IMR-90 (cell line): Measurements from ENCODE around the gene KCNIP1. TPM values are rescaled to one million over a fixed set of nuclear protein-coding genes. Genes with fewer than 3 reads are reported as not detected.

Source experiments
- ATAC-seq: fragments of 200-7000 bp; cut with Tn5 transposase; 2 replicates; pipeline ENCODE4 v1.9.1; 2020; ENCODE audit warnings: low read depth, mild to moderate bottlenecking, moderate library complexity
- BruUV-seq: library from RNA; stranded (reverse); fragments of 400-500 nt; replicated peaks from 2 replicates; lab custom pipeline; 2021; lab: Mats Ljungman, UMichigan
- CTCF ChIA-PET: fragments of 300-600 bp; formaldehyde crosslinking; extraction: SDS; loops from one replicate; lab custom pipeline; 2021; ENCODE audit warnings: antibody characterized with exemption; lab: Yijun Ruan, JAX
- POLR2A ChIA-PET: fragments of 300-600 bp; sonication (Branson Sonifier 250); formaldehyde crosslinking; loops from one replicate; lab custom pipeline; 2022; ENCODE audit warnings: antibody characterized with exemption; ENCODE audit not compliant: unreplicated experiment; lab: Charles Lee
- DNase-seq: peaks from one replicate; pipeline ENCODE4 v3.0.0; 2013
- H2AFZ ChIP-seq: replicated peaks from 2 replicates; pipeline ENCODE3; 2013; ENCODE audit warnings: low read length, mild to moderate bottlenecking; ENCODE audit not compliant: poor library complexity
- H2AK5ac ChIP-seq: 2 replicates; pipeline ENCODE4 v1.6.1; 2013; ENCODE audit warnings: low read depth, low read length, inconsistent platforms
- H2AK9ac ChIP-seq: replicated peaks from 2 replicates; pipeline ENCODE3; 2013; ENCODE audit warnings: mild to moderate bottlenecking, low read depth, low read length, moderate library complexity; ENCODE audit not compliant: poor library complexity
- H2BK120ac ChIP-seq: 2 replicates; pipeline ENCODE4 v1.6.1; 2013; ENCODE audit warnings: low read depth, low read length, inconsistent platforms
- H2BK15ac ChIP-seq: 3 replicates; pipeline ENCODE4 v1.6.1; 2013; ENCODE audit warnings: low read depth, low read length, inconsistent platforms
- H2BK20ac ChIP-seq: 2 replicates; pipeline ENCODE4 v1.6.1; 2013; ENCODE audit warnings: low read depth, mild to moderate bottlenecking, inconsistent platforms, low read length, moderate library complexity
- H2BK5ac ChIP-seq: 2 replicates; pipeline ENCODE4 v1.6.1; 2013; ENCODE audit warnings: mild to moderate bottlenecking, low read depth, low read length, inconsistent platforms; ENCODE audit not compliant: poor library complexity, severe bottlenecking
- H3K14ac ChIP-seq: replicated peaks from 2 replicates; pipeline ENCODE4 v1.6.1; 2013; ENCODE audit warnings: low read depth, low read length, inconsistent platforms
- H3K18ac ChIP-seq: 2 replicates; pipeline ENCODE4 v1.6.1; 2013; ENCODE audit warnings: low read depth, low read length, control low read depth
- H3K23ac ChIP-seq: 2 replicates; pipeline ENCODE4 v1.6.1; 2013; ENCODE audit warnings: low read depth, low read length, inconsistent platforms
- H3K27ac ChIP-seq: 2 replicates; pipeline ENCODE4 v1.5.1; 2013; ENCODE audit warnings: mild to moderate bottlenecking, control low read depth, low read length; ENCODE audit not compliant: insufficient read depth
- H3K27me3 ChIP-seq: 2 replicates; pipeline ENCODE4 v1.6.1; 2013; ENCODE audit warnings: low read length; ENCODE audit not compliant: control insufficient read depth, insufficient read depth
- H3K36me3 ChIP-seq: 2 replicates; pipeline ENCODE4 v1.6.1; 2013; ENCODE audit warnings: low read length, mixed read lengths; ENCODE audit not compliant: control insufficient read depth, insufficient read depth
- H3K4ac ChIP-seq: 2 replicates; pipeline ENCODE4 v1.6.1; 2013; ENCODE audit warnings: low read depth, low read length, inconsistent platforms
- H3K4me1 ChIP-seq: 2 replicates; pipeline ENCODE4 v1.6.1; 2013; ENCODE audit warnings: low read length, mixed read lengths; ENCODE audit not compliant: control insufficient read depth, insufficient read depth
- H3K4me2 ChIP-seq: 2 replicates; pipeline ENCODE4 v1.6.1; 2013; ENCODE audit warnings: low read depth, mild to moderate bottlenecking, control low read depth, low read length, moderate library complexity
- H3K4me3 ChIP-seq: 2 replicates; pipeline ENCODE4 v1.5.1; 2013; ENCODE audit warnings: low read depth, mild to moderate bottlenecking, control low read depth, low read length, moderate library complexity; ENCODE audit not compliant: insufficient read depth
- H3K56ac ChIP-seq: 2 replicates; pipeline ENCODE4 v1.6.1; 2013; ENCODE audit warnings: low read length, inconsistent platforms; ENCODE audit not compliant: insufficient read depth; ENCODE audit errors: extremely low read depth
- H3K79me1 ChIP-seq, 2 experiments: 2 replicates each; pipeline ENCODE4 v1.6.1; 2013; ENCODE audit warnings: low read length in 2 of 2, inconsistent platforms in 1 of 2, low read depth in 1 of 2
- H3K9ac ChIP-seq: 2 replicates; pipeline ENCODE4 v1.6.1; 2013; ENCODE audit warnings: low read depth, low read length, control low read depth
- H3K9me1 ChIP-seq: 2 replicates; pipeline ENCODE4 v1.6.1; 2013; ENCODE audit warnings: low read length, inconsistent platforms; ENCODE audit not compliant: insufficient read depth
- H3K9me3 ChIP-seq: 2 replicates; pipeline ENCODE4 v1.6.1; 2013; ENCODE audit warnings: low read length; ENCODE audit not compliant: control insufficient read depth, insufficient read depth
- H4K20me1 ChIP-seq: 2 replicates; pipeline ENCODE4 v1.6.1; 2013; ENCODE audit warnings: low read length, inconsistent platforms; ENCODE audit not compliant: insufficient read depth
- H4K5ac ChIP-seq: 2 replicates; pipeline ENCODE4 v1.6.1; 2013; ENCODE audit warnings: mild to moderate bottlenecking, low read depth, low read length, control low read depth
- H4K8ac ChIP-seq, 2 experiments: 2 replicates each; pipeline ENCODE4 v1.6.1; 2013; ENCODE audit warnings: low read depth in 2 of 2, low read length in 2 of 2, control low read depth in 1 of 2, inconsistent platforms in 1 of 2
- H4K91ac ChIP-seq: 2 replicates; pipeline ENCODE4 v1.6.1; 2013; ENCODE audit warnings: low read depth, low read length, inconsistent platforms; ENCODE audit not compliant: insufficient read depth
- CHD1 ChIP-seq: IDR thresholded peaks from 2 replicates; pipeline ENCODE4 v1.6.1; 2012; ENCODE audit warnings: low read depth, low read length, improper control_type of control experiment
- MAZ ChIP-seq: IDR thresholded peaks from 2 replicates; pipeline ENCODE4 v1.6.1; 2012; ENCODE audit warnings: low read depth, mild to moderate bottlenecking, low read length, improper control_type of control experiment, moderate library complexity, borderline replicate concordance
- RFX5 ChIP-seq: IDR thresholded peaks from 2 replicates; pipeline ENCODE4 v1.8.0; 2012; ENCODE audit warnings: low read depth, mild to moderate bottlenecking, low read length, moderate library complexity
- SMC3 ChIP-seq: fragments of 150-350 bp; IDR thresholded peaks from 2 replicates; pipeline ENCODE4 v1.6.1; 2016; ENCODE audit warnings: low read depth, mild to moderate bottlenecking, antibody characterized with exemption, low read length, moderate library complexity
- WGBS, 2 experiments: methylation state at CpG; one replicate each; pipeline versions ENCODE4 v1.1.5 to v1.1.7; 2013; ENCODE audit warnings: missing lambda C conversion rate in 2 of 2; ENCODE audit not compliant: insufficient read length in 1 of 2; ENCODE audit errors: extremely low coverage in 2 of 2; 5-methylcytosine and 5-hydroxymethylcytosine counted together
- dilution Hi-C: fragments of 300-500 bp; cut with HindIII; formaldehyde crosslinking; loops from one replicate; pipeline ENCODE4 v1.14.3; 2018; ENCODE audit warnings: low sequenced_read_pairs; ENCODE audit not compliant: unreplicated experiment
- in situ Hi-C: fragments of 300-500 bp; cut with MboI; formaldehyde crosslinking; loops from 3 replicates; pipeline ENCODE4 v1.14.3; 2019; ENCODE audit warnings: low sequenced_read_pairs, inconsistent platforms, mixed read lengths
- intact Hi-C: fragments of 100-400 bp; cut with micrococcal nuclease; formaldehyde crosslinking; loops from 2 replicates; pipeline ENCODE4 v1.10.0; 2022
- polyA plus RNA-seq, 3 experiments: library from polyadenylated mRNA; depleted of rRNA; stranded (reverse); fragments of >200 nt; gene quantifications; 2 replicates each; pipeline ENCODE4 v1.2.3, GENCODE V29; 2012; ENCODE audit warnings: low replicate concordance in 1 of 3
- total RNA-seq: library from RNA; depleted of rRNA; stranded (reverse); fragments of >200 nt; gene quantifications from 2 replicates; pipeline ENCODE4 v1.2.3, GENCODE V29; 2012
- TF ChIP-seq, protein P1 (sequence below): conservative IDR thresholded peaks from 2 replicates; pipeline ENCODE4 v1.5.1; 2012; ENCODE audit warnings: mild to moderate bottlenecking, low read depth, low read length, improper control_type of control experiment
- TF ChIP-seq, protein P2 (sequence below): fragments of 150-350 bp; IDR thresholded peaks from 2 replicates; pipeline ENCODE4 v1.6.1; 2016; ENCODE audit warnings: low read depth, mild to moderate bottlenecking, low read length, moderate library complexity, borderline replicate concordance

KCNIP1 gene
- total and polyA plus RNA-seq, 2 of the 4 experiments (the other 2 are of a cell fraction) = not detected

DNA sequence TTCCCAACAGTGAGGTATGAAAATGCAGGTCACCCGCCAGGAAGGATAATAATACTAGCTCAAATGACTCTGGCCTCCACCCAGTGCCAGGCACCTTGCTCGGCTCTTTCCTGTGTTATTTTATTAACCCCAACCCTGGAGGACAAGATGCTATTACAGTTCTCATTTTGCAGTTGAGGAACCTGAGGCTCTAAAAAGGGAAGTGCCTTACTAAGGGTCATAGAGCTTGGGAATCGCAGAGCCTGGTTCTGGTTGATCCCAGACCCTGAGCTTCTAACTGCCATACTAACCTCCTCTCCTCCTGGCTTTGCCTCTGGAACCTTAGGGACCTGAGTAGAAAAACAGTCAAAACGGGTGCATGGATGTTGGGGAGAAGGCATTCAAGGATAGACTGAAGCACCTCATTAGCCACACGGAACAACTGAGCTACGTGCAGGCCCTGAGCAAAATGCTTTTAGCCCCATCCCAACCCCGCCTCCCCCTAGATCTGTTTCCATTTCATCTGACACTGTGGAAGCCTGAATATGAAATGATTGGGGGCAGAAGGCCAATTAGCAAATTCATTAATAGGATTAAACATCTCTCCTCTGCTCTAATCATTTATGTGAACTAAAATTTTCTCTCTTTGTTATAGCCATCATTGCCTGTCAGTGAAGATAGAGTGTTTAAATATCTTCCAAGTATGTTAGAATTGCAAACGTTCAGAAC lies 7.9 kb downstream of the KCNIP1 start:
- H3K4me3 ChIP-seq = no peak overlapping the region
- no peaks in the 10 kb centered on the region for H3K79me1 ChIP-seq
- no CpG with 5 or more reads among the region's 8 CpGs for WGBS, 2 experiments
- dilution Hi-C loops (no loop called here), intact Hi-C loops (no loop called here), in situ Hi-C loops (no loop called here)
- POLR2A ChIA-PET = no interaction called here
- no peak overlapping the region for H2AFZ ChIP-seq
- no peak for DNase-seq
- H3K18ac ChIP-seq = no peak overlapping the region
- no peaks in the 10 kb centered on the region for H3K36me3 ChIP-seq
- no peak overlapping the region for H3K4ac ChIP-seq
- H3K9me1 ChIP-seq = no peaks in the 10 kb centered on the region
- no peak overlapping the region for H2BK15ac ChIP-seq
- H4K8ac ChIP-seq = no peak overlapping the region
- no peak overlapping the region for H2AK5ac ChIP-seq
- CTCF ChIA-PET = no interaction called here
- no peak overlapping the region for H2AK9ac ChIP-seq
- no peaks in the 10 kb centered on the region for H3K9me3 ChIP-seq
- H3K14ac ChIP-seq = no peak overlapping the region
- H3K4me1 ChIP-seq = no peaks in the 10 kb centered on the region
- TF ChIP-seq RFX5 = no peak
- no peak for TF ChIP-seq MAZ
- TF ChIP-seq, protein P1, sequence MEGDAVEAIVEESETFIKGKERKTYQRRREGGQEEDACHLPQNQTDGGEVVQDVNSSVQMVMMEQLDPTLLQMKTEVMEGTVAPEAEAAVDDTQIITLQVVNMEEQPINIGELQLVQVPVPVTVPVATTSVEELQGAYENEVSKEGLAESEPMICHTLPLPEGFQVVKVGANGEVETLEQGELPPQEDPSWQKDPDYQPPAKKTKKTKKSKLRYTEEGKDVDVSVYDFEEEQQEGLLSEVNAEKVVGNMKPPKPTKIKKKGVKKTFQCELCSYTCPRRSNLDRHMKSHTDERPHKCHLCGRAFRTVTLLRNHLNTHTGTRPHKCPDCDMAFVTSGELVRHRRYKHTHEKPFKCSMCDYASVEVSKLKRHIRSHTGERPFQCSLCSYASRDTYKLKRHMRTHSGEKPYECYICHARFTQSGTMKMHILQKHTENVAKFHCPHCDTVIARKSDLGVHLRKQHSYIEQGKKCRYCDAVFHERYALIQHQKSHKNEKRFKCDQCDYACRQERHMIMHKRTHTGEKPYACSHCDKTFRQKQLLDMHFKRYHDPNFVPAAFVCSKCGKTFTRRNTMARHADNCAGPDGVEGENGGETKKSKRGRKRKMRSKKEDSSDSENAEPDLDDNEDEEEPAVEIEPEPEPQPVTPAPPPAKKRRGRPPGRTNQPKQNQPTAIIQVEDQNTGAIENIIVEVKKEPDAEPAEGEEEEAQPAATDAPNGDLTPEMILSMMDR = no peak
- no peak for TF ChIP-seq CHD1
- TF ChIP-seq, protein P2, sequence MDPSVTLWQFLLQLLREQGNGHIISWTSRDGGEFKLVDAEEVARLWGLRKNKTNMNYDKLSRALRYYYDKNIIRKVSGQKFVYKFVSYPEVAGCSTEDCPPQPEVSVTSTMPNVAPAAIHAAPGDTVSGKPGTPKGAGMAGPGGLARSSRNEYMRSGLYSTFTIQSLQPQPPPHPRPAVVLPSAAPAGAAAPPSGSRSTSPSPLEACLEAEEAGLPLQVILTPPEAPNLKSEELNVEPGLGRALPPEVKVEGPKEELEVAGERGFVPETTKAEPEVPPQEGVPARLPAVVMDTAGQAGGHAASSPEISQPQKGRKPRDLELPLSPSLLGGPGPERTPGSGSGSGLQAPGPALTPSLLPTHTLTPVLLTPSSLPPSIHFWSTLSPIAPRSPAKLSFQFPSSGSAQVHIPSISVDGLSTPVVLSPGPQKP = no peak
- no peak for TF ChIP-seq SMC3
- H3K56ac ChIP-seq = no peak overlapping the region
- H2BK20ac ChIP-seq = no peak overlapping the region
- H3K23ac ChIP-seq = no peak overlapping the region
- no peak overlapping the region for H3K4me2 ChIP-seq
- H4K20me1 ChIP-seq = no peaks in the 10 kb centered on the region
- no peak overlapping the region for H3K9ac ChIP-seq
- no peak for ATAC-seq
- BruUV-seq = no TSS peak
- H2BK5ac ChIP-seq = no peak overlapping the region
- peaks cover 2% of the 10 kb centered on the region for H3K27me3 ChIP-seq
- no peak overlapping the region for H2BK120ac ChIP-seq
- no peak overlapping the region for H4K5ac ChIP-seq
- H4K91ac ChIP-seq = no peak overlapping the region
- H3K27ac ChIP-seq = no peak overlapping the region
